Measurements from ENCODE around the gene SLC24A4. TPM values are rescaled to one million over a fixed set of nuclear protein-coding genes. Genes with fewer than 3 reads are reported as not detected.

SLC24A4 gene
- total and polyA plus RNA-seq, 2 of the 4 experiments (the other 2 are of a cell fraction): not detected

DNA sequence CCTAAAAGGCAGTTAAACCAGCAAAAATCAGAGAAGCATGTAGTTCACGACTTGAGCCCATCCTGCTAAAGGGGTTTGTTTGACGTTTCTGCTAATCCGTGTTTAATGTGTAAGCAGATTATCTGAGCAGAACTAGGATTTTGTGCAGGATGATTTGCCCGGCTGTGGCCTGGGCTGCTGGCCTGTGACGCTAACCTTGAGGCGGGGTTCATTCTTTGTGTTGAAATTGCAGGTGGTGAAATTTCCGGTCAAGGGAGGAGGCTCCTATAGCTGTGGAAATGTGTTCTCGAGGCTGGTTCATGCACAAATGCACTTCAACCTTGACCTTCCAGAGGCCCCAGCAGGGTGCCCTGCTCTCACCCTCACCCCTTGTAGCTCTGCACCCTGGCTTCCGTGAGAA is 63.7 kb downstream of the SLC24A4 start:
- Histone ChIP-seq H3K9me1 (ENCODE audit: insufficient read depth, low read length) (no peaks in the 10 kb centered on the region), H3K4me3 (ENCODE audit: insufficient read depth, low read depth, low read length) (no peak overlapping the region), H3K18ac (ENCODE audit: low read depth, low read length) (no peak overlapping the region), H3K36me3 (ENCODE audit: control insufficient read depth, insufficient read depth, low read length) (no peaks in the 10 kb centered on the region), H2BK5ac (ENCODE audit: low read depth, low read length, poor library complexity, severe bottlenecking) (no peak overlapping the region), H2BK20ac (ENCODE audit: low read depth, low read length) (no peak overlapping the region), H3K9ac (ENCODE audit: low read depth, low read length) (no peak overlapping the region), H2BK15ac (ENCODE audit: low read depth, low read length) (no peak overlapping the region), H2BK120ac (ENCODE audit: low read depth, low read length) (no peak overlapping the region), H3K4me1 (ENCODE audit: control insufficient read depth, insufficient read depth, low read length) (no peaks in the 10 kb centered on the region), H3K27me3 (ENCODE audit: control insufficient read depth, insufficient read depth, low read length) (peaks cover 47% of the 10 kb centered on the region), H4K20me1 (ENCODE audit: insufficient read depth, low read length) (no peaks in the 10 kb centered on the region), H2AK9ac (replicated peaks; ENCODE audit: low read depth, low read length, poor library complexity) (no peak overlapping the region), H4K5ac (ENCODE audit: low read depth, low read length) (no peak overlapping the region), H4K8ac (ENCODE audit: low read depth in 2 of 2, low read length in 2 of 2) (no peak overlapping the region), H3K27ac (ENCODE audit: insufficient read depth, low read length) (no peak overlapping the region), H3K56ac (ENCODE audit: extremely low read depth, insufficient read depth, low read length) (no peak overlapping the region), H4K91ac (ENCODE audit: insufficient read depth, low read depth, low read length) (no peak overlapping the region), H3K4me2 (ENCODE audit: low read depth, low read length) (no peak overlapping the region), H2AK5ac (ENCODE audit: low read depth, low read length) (no peak overlapping the region), H3K4ac (ENCODE audit: low read depth, low read length) (no peak overlapping the region), H3K79me1 (ENCODE audit: low read depth in 1 of 2, low read length in 2 of 2) (no peaks in the 10 kb centered on the region), H3K23ac (ENCODE audit: low read depth, low read length) (no peak overlapping the region), H3K14ac (replicated peaks; ENCODE audit: low read depth, low read length) (no peak overlapping the region), H2AFZ (replicated peaks; ENCODE audit: low read length, poor library complexity) (no peak overlapping the region), H3K9me3 (ENCODE audit: control insufficient read depth, insufficient read depth, low read length) (no peaks in the 10 kb centered on the region; the same call in 1 of the 2 replicates)
- dilution Hi-C loops (cut with HindIII; ENCODE audit: low sequenced_read_pairs, unreplicated experiment) (no loop called here), intact Hi-C loops (cut with micrococcal nuclease) (no loop called here), in situ Hi-C loops (cut with MboI; ENCODE audit: low sequenced_read_pairs) (no loop called here)
- WGBS, 2 experiments (ENCODE audit: extremely low coverage in 2 of 2, insufficient read length in 1 of 2): 50% methylated on average over 2 of the region's 9 CpGs; no CpG with 5 or more reads in 1 of the 2 experiments
- ChIA-PET CTCF (no interaction called here), POLR2A (ENCODE audit: unreplicated experiment) (no interaction called here)
- TF ChIP-seq CTCF (conservative IDR thresholded peaks at IDR 0.05; ENCODE audit: low read depth, low read length): no peak
- no peak for TF ChIP-seq MAFK (IDR thresholded peaks at IDR 0.05; ENCODE audit: low read depth, low read length)
- TF ChIP-seq SMC3 (IDR thresholded peaks at IDR 0.05; ENCODE audit: low read depth, low read length): no peak
- TF ChIP-seq FOS (IDR thresholded peaks at IDR 0.05; ENCODE audit: low read depth, low read length): no peak
- TF ChIP-seq MXI1 (IDR thresholded peaks at IDR 0.05; ENCODE audit: borderline replicate concordance, low read depth, low read length): no peak
- no peak for TF ChIP-seq RAD21 (IDR thresholded peaks at IDR 0.05; ENCODE audit: low read length)
- TF ChIP-seq POLR2A (IDR thresholded peaks at IDR 0.05; ENCODE audit: low read depth, low read length): no peak
- TF ChIP-seq CHD1 (IDR thresholded peaks at IDR 0.05; ENCODE audit: low read depth, low read length): no peak
- TF ChIP-seq USF2 (IDR thresholded peaks at IDR 0.05; ENCODE audit: low read depth, low read length): no peak
- no peak for TF ChIP-seq CEBPB (IDR thresholded peaks at IDR 0.05; ENCODE audit: low read depth, low read length)
- TF ChIP-seq, protein P1, sequence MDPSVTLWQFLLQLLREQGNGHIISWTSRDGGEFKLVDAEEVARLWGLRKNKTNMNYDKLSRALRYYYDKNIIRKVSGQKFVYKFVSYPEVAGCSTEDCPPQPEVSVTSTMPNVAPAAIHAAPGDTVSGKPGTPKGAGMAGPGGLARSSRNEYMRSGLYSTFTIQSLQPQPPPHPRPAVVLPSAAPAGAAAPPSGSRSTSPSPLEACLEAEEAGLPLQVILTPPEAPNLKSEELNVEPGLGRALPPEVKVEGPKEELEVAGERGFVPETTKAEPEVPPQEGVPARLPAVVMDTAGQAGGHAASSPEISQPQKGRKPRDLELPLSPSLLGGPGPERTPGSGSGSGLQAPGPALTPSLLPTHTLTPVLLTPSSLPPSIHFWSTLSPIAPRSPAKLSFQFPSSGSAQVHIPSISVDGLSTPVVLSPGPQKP (IDR thresholded peaks at IDR 0.05; ENCODE audit: borderline replicate concordance, low read depth, low read length): no peak
- DNase-seq: no peak
- no TSS peak for BruUV-seq (replicated peaks)
- ATAC-seq (ENCODE audit: low read depth): no peak

All from IMR-90 (cell line).